GM21528 (cell line): ENCODE data around the gene SEC61A2.
A peak's percentile ranks its signal among the peaks of the same experiment; 100 is the strongest.

Source experiments
- ATAC-seq: cut with Tn5 transposase; IDR thresholded peaks from one replicate; pipeline ENCODE4 v1.9.1; 2021; ENCODE audit warnings: mild to moderate bottlenecking, moderate library complexity; ENCODE audit not compliant: unreplicated experiment, low FRiP score

SEC61A2 gene

DNA sequence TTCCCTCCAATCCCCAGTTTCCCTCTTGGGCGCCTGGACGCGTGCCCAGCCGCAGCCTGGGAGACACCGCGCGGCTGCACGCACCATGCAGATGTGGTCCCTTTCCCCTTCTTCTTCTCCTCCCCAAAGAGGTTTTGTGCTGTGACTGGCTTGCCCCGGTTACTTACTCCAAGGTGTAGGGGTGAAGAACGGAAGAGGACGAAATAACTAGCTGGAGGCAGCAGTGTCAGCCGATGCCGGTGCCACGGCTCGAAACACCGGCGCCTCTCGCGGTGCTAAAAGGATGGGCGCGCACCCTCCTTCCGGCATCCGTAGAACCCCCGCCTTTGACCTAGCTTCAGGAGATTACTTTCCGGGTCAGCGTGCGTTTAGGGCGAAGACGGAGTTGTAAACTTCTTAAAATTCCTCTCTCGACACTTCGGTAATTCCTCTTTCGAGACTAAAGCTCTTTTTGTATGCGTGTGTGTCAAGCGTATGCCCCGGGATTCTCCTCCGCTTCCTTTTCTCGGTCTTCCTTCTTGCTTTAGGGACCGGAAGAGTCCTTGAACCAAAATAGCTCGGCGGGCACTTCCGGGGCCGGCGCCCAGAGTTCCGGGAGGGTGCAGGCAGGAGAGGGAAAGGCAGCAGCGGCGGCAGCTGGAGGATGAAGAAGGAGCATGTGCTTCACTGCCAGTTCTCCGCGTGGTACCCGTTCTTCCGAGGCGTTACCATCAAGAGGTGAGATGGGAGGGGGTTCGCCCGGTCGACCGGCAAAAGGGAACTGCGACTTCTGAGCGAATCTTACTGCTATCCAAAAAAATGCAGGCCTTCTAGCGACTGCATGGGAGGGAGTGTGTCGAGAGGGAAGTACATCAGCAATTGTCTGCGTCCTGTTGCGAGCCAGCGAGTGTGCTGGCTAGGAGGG, 66.4 kb downstream of the SEC61A2 start, which contains the start of the genes CDC123 and NUDT5:
TSS of gene CDC123 (plus strand) at position 586 of the 904 bp plus-strand sequence. CDS start at position 644, 58 bp downstream.
TSS of gene NUDT5 (minus strand) at position 289 of the 904 bp plus-strand sequence. CDS start 9,600 bp downstream, outside the sequence.
- peak; percentile 88 for ATAC-seq

DNA sequence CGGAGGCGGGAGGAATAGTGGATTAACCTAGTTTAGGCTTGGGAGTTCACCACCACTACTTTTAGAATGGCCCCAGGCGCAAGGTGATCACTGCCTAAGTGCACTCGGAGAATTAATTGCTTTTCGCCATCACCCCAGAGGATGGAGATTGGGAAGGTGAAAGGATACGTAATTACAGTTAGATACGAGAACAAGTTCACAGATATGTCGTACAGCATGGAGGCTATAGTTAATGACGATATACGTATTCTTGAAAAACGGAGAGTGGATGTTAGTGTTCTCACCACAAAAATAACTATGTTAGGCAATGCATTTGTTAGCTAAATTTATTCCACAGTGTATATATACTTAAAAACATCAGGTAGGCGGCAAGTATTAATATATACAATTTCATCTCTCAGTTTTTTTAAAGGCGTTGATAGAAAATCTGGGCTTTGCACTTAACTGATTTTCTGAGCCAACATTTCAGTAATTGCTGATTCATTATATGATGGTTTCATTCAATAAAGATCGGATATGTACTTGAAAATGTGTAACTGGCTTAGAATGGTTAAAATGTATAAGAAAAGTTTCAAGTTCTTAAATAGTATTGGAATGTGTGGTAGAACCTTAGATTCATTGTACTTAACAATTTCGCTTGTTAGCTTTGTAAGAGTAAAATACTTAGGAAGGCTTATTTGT, 67.2 kb downstream of the SEC61A2 start:
- peak; percentile 3 for ATAC-seq

DNA sequence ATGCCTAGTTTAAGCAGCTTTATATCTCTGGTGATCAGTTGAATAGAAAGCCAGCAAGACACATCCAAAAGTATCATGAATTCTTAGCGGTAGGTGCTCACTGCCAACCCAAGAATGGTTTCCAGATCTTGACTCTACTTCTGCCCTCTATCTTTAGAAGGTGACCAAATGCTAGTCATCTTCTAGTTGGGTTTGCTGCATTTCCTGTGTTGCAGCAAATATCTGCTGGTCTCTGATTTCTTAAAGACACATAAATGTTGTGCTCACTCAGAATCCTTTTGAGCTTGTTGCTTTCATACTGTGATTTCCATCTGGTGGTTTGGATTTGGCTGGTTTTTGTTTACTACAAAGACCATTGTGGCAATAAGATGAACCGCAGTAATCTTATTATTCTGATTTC, 68.7 kb downstream of the SEC61A2 start:
- ATAC-seq = no peak

DNA sequence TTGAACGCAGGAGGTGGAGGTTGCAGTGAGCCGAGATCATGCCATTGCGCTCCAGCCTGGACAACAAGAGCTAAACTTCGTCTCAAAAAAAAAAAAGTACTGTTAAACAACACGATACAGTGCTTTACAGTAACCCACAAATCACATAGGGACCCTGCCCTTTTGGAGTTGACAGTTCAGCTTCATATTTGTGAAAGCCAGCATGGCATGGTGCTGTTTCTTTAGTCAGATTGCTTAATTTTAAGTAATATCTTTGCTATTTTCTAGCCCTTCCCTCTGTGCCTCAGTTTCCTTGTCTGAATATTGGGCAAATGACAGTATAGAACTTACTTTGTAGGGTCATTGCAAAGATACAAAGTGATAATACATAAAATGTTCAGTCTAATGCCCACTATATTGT, 71.4 kb downstream of the SEC61A2 start:
- ATAC-seq = no peak

DNA sequence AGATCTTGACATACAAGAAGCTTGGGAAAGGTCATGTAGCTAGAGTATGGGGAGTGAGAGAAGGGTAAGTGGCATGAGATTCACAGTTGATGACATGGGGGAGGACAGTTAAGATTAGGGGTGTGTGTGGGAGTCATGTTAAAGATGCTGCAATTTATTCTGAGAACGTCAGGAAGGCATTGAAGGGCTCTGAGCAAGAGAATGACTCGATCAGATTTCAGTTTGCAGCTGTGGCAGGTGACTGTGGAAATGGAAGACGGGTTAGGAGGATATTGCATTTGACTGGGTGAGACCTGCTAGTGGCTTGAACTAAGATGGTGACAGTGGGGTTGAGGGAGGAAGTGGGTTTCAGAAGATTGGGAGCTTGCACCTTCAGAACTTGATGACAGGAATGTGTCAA, 72.1 kb downstream of the SEC61A2 start:
- no peak for ATAC-seq

DNA sequence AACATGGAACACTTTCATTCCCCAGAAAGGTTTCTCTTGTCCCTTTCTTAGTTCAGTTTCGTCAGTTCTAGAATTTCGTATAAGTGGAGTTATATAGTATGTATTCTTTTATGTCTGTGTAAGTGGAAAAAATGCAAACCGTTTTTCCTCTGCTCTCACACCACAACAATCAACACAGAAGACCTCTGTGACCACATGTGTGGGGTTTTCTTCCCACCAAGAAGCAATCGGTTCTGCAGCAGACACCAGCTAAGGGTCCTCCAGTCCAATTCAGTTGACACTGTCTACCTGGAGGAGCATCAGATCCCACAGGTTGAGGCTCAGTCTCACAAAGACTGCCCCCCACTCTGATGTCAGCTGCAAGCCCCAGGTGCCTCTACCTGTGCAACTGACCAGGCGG, 72.7 kb downstream of the SEC61A2 start:
- ATAC-seq = no peak

DNA sequence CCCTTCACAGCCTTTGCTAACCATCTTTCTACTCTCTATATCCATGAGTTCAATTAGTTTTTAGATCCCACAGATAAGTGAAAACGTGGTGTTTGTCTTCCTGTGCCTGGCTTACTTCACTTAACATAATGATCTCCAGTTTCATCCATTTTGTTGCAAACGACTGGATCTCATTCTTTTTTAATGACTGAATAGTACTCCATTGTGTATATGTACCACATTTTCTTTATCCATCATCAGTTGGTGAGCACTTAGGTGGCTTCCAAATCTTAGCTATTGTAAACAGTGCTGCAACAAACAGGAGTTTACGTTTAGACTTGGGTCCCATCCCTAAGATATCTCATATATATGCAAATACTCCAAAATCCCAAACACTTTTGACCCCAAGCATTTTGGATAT, 75.6 kb downstream of the SEC61A2 start:
- ATAC-seq = no peak

DNA sequence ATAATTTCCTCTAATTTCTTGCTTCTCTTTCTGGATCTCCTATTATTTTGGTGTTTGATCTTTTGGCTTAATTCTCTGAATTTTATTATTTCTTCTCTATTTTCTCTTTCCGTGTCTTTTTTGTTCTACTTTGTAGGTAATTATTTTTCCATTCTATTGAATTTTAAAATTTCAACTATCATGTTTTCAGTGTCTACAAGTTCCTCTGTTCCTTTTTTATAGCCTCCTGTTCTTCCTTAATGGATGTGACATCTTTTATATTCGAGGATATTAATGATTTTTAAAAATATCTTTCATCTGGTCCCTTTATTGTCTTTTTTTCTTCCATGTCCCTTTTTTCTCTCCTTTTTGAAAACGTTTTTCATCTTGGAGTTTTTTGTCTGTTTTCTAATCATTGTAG, 77.6 kb downstream of the SEC61A2 start:
- no peak for ATAC-seq

DNA sequence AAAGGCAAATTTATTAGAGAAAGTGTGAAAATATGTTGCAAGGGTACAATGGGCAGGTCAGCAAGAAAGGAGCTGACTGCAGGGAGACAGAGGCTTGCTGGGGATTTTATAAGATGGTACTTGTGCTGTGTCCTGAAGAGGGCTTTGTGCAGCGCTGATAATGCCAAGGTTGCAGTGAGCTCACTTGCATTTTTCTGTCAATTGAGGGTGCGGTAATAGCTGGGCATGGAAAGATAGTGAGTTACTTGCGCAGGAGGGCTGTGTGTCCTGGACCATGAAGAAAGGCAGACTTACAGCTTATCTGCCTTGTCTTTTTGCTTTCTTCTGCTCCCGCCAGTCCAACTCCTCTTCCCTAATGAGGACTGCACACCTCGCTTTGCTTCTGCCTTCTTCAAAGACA, 79.0 kb downstream of the SEC61A2 start:
- no peak for ATAC-seq

DNA sequence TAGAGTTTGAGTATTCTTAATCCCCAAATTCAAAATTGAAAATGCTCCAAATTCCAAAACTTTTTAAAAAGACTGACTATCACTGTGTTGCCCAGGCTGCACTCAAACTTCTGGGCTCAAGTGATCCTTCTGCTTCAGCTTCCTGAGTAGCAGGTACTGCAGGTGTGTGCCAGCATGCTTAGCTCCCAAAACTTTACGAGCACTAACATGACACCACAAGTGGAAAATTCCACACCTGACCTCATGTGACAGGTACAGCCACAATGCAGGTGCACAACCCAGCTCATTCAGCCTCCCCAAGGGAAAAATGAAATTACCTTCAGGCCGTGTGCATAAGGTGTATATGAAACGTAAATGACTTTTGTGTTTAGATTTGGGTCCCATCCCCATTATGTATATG, 83.0 kb downstream of the SEC61A2 start:
- ATAC-seq = no peak

DNA sequence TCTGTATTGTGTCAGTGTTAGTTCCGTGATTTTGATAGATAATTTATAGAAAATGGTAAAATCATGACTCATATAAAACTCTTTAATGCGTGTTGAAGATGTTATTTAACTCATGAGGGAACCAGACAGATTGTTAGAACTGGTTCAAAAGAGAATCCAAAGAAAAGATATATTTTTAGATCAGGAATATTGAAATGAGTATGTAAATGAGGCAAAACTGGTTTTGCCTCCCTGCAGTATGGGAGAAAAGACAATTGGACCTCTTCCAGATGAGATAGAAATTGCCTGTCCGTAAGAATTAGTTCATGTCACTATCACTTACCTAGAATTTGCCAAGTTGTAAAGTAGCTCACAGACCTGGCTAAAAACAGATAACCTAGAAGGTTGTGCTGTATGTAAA, 84.1 kb downstream of the SEC61A2 start:
- no peak for ATAC-seq

DNA sequence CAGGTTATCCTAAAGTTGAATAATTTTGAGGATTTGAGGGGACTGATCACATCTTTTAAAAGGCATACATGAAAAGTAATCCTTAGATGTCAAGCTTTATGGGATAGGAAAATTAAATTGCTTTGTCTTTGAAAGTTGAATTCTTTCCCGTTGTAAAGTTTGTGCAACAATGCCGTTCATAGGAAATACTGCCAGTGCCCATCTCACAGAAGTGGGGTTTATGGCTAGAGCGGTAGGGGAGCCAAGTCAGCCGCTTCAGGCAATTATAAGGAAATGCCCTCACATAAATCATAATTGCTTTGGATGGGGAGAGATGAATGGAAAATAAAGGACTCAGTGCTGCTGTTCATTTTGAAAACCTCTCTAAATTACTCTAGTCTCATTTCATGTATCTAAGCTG, 84.6 kb downstream of the SEC61A2 start:
- no peak for ATAC-seq

DNA sequence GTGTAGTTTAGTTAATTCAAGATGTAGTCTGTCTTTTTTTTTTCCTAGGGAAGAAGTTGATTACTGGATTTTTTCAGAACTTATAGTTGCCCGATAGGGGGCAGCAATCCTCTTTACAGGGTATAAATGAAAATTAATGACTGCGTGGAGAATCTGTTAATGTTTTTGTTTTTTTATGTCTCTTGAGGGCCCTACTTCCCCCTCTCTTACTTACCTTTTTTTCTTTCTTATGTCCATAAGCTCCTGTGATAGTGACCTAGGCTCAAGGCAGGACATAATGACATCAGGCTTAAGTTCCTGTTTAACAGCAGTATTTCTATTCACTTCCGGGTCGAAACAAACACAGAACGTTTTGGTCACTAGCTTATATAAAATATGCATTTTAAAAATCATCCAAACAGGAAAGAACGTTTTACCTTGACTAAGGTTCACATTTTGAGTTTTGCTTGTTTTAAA, 85.3 kb downstream of the SEC61A2 start:
- ATAC-seq = no peak
